ENCODE measurements around the gene MAGEB4.
"Not testable (repeated sequence)": the region's sequence is repeated elsewhere in the genome, so short reads cannot be mapped to it uniquely, and the experiment has no call there.

MAGEB4 gene

GRCh38 chrX:30241724-30242415 lies at the start of gene MAGEB4:
Gene MAGEB4 (plus strand): TSS chrX:30242000. CDS start chrX:30242136, 136 bp downstream.
- Mint-ChIP-seq H3K9me3 (no peaks in the 10 kb centered on the region), H3K27ac (no peak within 1 kb of the TSS), H3K36me3 (ENCODE audit: low read depth) (no peaks in the 10 kb centered on the region)

GRCh38 chrX:30193910-30194309 lies 47.9 kb upstream of the MAGEB4 start:
- H3K4me3 Mint-ChIP-seq; H3K36me3 Mint-ChIP-seq (ENCODE audit: low read depth); H3K4me1 Mint-ChIP-seq (ENCODE audit: low read depth); H3K27me3 Mint-ChIP-seq (ENCODE audit: low read depth); H3K9me3 Mint-ChIP-seq; H3K27ac Mint-ChIP-seq: not testable (repeated sequence)

More at GRCh38 chrX:30241724-30242415, at the start of gene MAGEB4:
- Mint-ChIP-seq H3K4me3 (no peak within 1 kb of the TSS), H3K4me1 (ENCODE audit: low read depth) (no peaks in the 10 kb centered on the region), H3K27me3 (ENCODE audit: low read depth) (no peaks in the 10 kb centered on the region)

GRCh38 chrX:30196322-30196721 lies 45.5 kb upstream of the MAGEB4 start:
- H3K36me3 Mint-ChIP-seq (ENCODE audit: low read depth): no peaks in the 10 kb centered on the region
- no peaks in the 10 kb centered on the region for H3K4me1 Mint-ChIP-seq (ENCODE audit: low read depth)
- H3K9me3 Mint-ChIP-seq: no peaks in the 10 kb centered on the region
- no peaks in the 10 kb centered on the region for H3K27me3 Mint-ChIP-seq (ENCODE audit: low read depth)
- no peak overlapping the region for H3K27ac Mint-ChIP-seq
- H3K4me3 Mint-ChIP-seq: no peak overlapping the region

- Mint-ChIP-seq H3K4me3 (no peak overlapping the region), H3K27me3 (ENCODE audit: low read depth) (no peaks in the 10 kb centered on the region), H3K4me1 (ENCODE audit: low read depth) (no peaks in the 10 kb centered on the region), H3K36me3 (ENCODE audit: low read depth) (no peaks in the 10 kb centered on the region), H3K9me3 (no peaks in the 10 kb centered on the region), H3K27ac (no peak overlapping the region)
These were observed 29.6 kb upstream of the MAGEB4 start for GRCh38 chrX:30212172-30212571.

GRCh38 chrX:30215357-30215843 lies 26.4 kb upstream of the MAGEB4 start, which contains the start of gene MAGEB2:
Gene MAGEB2 (plus strand): TSS chrX:30215563. CDS start chrX:30218581, 3,018 bp downstream.
- Mint-ChIP-seq H3K4me3 (no peak within 1 kb of the TSS), H3K27ac (no peak within 1 kb of the TSS), H3K9me3 (no peaks in the 10 kb centered on the region), H3K36me3 (ENCODE audit: low read depth) (no peaks in the 10 kb centered on the region), H3K27me3 (ENCODE audit: low read depth) (no peaks in the 10 kb centered on the region), H3K4me1 (ENCODE audit: low read depth) (no peaks in the 10 kb centered on the region)

GRCh38 chrX:30217465-30217864 lies 24.3 kb upstream of the MAGEB4 start:
- H3K9me3 Mint-ChIP-seq: no peaks in the 10 kb centered on the region
- no peaks in the 10 kb centered on the region for H3K4me1 Mint-ChIP-seq (ENCODE audit: low read depth)
- no peak overlapping the region for H3K27ac Mint-ChIP-seq
- H3K36me3 Mint-ChIP-seq (ENCODE audit: low read depth): no peaks in the 10 kb centered on the region
- no peaks in the 10 kb centered on the region for H3K27me3 Mint-ChIP-seq (ENCODE audit: low read depth)
- no peak overlapping the region for H3K4me3 Mint-ChIP-seq

- H3K4me3 Mint-ChIP-seq: no peak overlapping the region
- H3K27me3 Mint-ChIP-seq (ENCODE audit: low read depth): no peaks in the 10 kb centered on the region
- H3K36me3 Mint-ChIP-seq (ENCODE audit: low read depth): no peaks in the 10 kb centered on the region
- H3K27ac Mint-ChIP-seq: no peak overlapping the region
- H3K9me3 Mint-ChIP-seq: no peaks in the 10 kb centered on the region
- no peaks in the 10 kb centered on the region for H3K4me1 Mint-ChIP-seq (ENCODE audit: low read depth)
These were observed 22.4 kb upstream of the MAGEB4 start for GRCh38 chrX:30219372-30219771.

- H3K27me3 Mint-ChIP-seq (ENCODE audit: low read depth): no peaks in the 10 kb centered on the region
These were observed 21.1 kb upstream of the MAGEB4 start for GRCh38 chrX:30220661-30221060.

GRCh38 chrX:30224536-30224935 lies 17.3 kb upstream of the MAGEB4 start:
- H3K36me3 Mint-ChIP-seq (ENCODE audit: low read depth): no peaks in the 10 kb centered on the region
- no peaks in the 10 kb centered on the region for H3K4me1 Mint-ChIP-seq (ENCODE audit: low read depth)
- no peak overlapping the region for H3K27ac Mint-ChIP-seq
- H3K27me3 Mint-ChIP-seq (ENCODE audit: low read depth): no peaks in the 10 kb centered on the region
- no peaks in the 10 kb centered on the region for H3K9me3 Mint-ChIP-seq
- no peak overlapping the region for H3K4me3 Mint-ChIP-seq

More at GRCh38 chrX:30220661-30221060, 21.1 kb upstream of the MAGEB4 start:
- Mint-ChIP-seq H3K4me1 (ENCODE audit: low read depth) (no peaks in the 10 kb centered on the region), H3K36me3 (ENCODE audit: low read depth) (no peaks in the 10 kb centered on the region), H3K9me3 (no peaks in the 10 kb centered on the region), H3K4me3 (no peak overlapping the region), H3K27ac (no peak overlapping the region)

GRCh38 chrX:30228526-30228925 lies 13.3 kb upstream of the MAGEB4 start:
- H3K4me1 Mint-ChIP-seq (ENCODE audit: low read depth): no peaks in the 10 kb centered on the region
- no peak overlapping the region for H3K4me3 Mint-ChIP-seq
- H3K36me3 Mint-ChIP-seq (ENCODE audit: low read depth): no peaks in the 10 kb centered on the region
- no peaks in the 10 kb centered on the region for H3K27me3 Mint-ChIP-seq (ENCODE audit: low read depth)
- H3K27ac Mint-ChIP-seq: no peak overlapping the region
- H3K9me3 Mint-ChIP-seq: no peaks in the 10 kb centered on the region

- Mint-ChIP-seq H3K9me3 (no peaks in the 10 kb centered on the region), H3K36me3 (ENCODE audit: low read depth) (no peaks in the 10 kb centered on the region), H3K27me3 (ENCODE audit: low read depth) (no peaks in the 10 kb centered on the region), H3K4me3 (no peak within 1 kb of the TSS), H3K27ac (no peak within 1 kb of the TSS), H3K4me1 (ENCODE audit: low read depth) (no peaks in the 10 kb centered on the region)
These were observed 11.4 kb upstream of the MAGEB4 start, which contains the start of gene MAGEB3 for GRCh38 chrX:30230395-30230794. Gene MAGEB3 (plus strand): TSS chrX:30230657. CDS start chrX:30235925, 5,268 bp downstream.

- H3K36me3 Mint-ChIP-seq (ENCODE audit: low read depth): no peaks in the 10 kb centered on the region
- H3K9me3 Mint-ChIP-seq: no peaks in the 10 kb centered on the region
- H3K27me3 Mint-ChIP-seq (ENCODE audit: low read depth): no peaks in the 10 kb centered on the region
- no peak within 1 kb of the TSS for H3K4me3 Mint-ChIP-seq
- H3K4me1 Mint-ChIP-seq (ENCODE audit: low read depth): no peaks in the 10 kb centered on the region
- no peak within 1 kb of the TSS for H3K27ac Mint-ChIP-seq
These were observed 5.1 kb downstream of the MAGEB4 start, which contains the start of gene MAGEB1 for GRCh38 chrX:30246769-30247489. Gene MAGEB1 (plus strand): TSS chrX:30247146. CDS start chrX:30250494, 3,348 bp downstream.

- Mint-ChIP-seq H3K27ac (no peak overlapping the region), H3K4me3 (no peak overlapping the region), H3K4me1 (ENCODE audit: low read depth) (no peaks in the 10 kb centered on the region), H3K27me3 (ENCODE audit: low read depth) (no peaks in the 10 kb centered on the region), H3K36me3 (ENCODE audit: low read depth) (no peaks in the 10 kb centered on the region), H3K9me3 (no peaks in the 10 kb centered on the region)
These were observed 7.1 kb downstream of the MAGEB4 start for GRCh38 chrX:30248854-30249253.

- H3K36me3 Mint-ChIP-seq (ENCODE audit: low read depth): no peaks in the 10 kb centered on the region
- no peak overlapping the region for H3K27ac Mint-ChIP-seq
- no peaks in the 10 kb centered on the region for H3K27me3 Mint-ChIP-seq (ENCODE audit: low read depth)
- no peaks in the 10 kb centered on the region for H3K4me1 Mint-ChIP-seq (ENCODE audit: low read depth)
- no peak overlapping the region for H3K4me3 Mint-ChIP-seq
- H3K9me3 Mint-ChIP-seq: no peaks in the 10 kb centered on the region
These were observed 11.5 kb downstream of the MAGEB4 start for GRCh38 chrX:30253257-30253656.

- Mint-ChIP-seq H3K36me3 (ENCODE audit: low read depth) (no peaks in the 10 kb centered on the region), H3K9me3 (no peaks in the 10 kb centered on the region), H3K27me3 (ENCODE audit: low read depth) (no peaks in the 10 kb centered on the region), H3K4me3 (no peak overlapping the region), H3K4me1 (ENCODE audit: low read depth) (no peaks in the 10 kb centered on the region), H3K27ac (no peak overlapping the region)
These were observed 18.1 kb downstream of the MAGEB4 start for GRCh38 chrX:30259927-30260326.
